GM21381 (cell line): ENCODE results near the gene PTPN11.

ENCODE experiments used
- ATAC-seq: cut with Tn5 transposase; IDR thresholded peaks from one replicate; pipeline ENCODE4 v1.9.1; 2021; ENCODE audit warnings: mild to moderate bottlenecking, moderate library complexity; ENCODE audit not compliant: unreplicated experiment

Gene PTPN11

GRCh38 chr12:112538740-112539139, 120.0 kb downstream of the PTPN11 start:
- no peak for ATAC-seq

GRCh38 chr12:112539221-112539620, 120.5 kb downstream of the PTPN11 start:
- ATAC-seq, result no peak

GRCh38 chr12:112540021-112540420, 121.3 kb downstream of the PTPN11 start:
- no peak for ATAC-seq

DNA sequence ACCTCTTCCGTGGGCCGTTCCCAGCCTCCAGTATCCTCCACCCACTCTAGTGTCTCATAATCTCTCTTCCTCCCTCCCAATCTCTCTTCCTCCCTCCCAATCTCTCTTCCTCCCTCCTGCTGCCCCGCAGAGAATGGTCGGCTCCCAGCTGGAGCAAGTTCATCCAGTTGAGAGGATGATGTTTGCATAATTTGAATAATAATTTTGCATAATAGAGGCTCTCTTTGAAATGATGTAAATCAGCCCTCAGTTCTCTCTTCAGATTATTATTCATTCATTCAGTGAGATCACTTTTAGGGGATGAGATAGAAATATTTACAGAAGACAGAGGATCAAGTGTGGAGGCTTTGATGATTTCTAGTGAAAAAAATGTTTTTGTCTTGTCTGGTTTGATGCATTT, 125.0 kb downstream of the PTPN11 start:
- no peak for ATAC-seq

DNA sequence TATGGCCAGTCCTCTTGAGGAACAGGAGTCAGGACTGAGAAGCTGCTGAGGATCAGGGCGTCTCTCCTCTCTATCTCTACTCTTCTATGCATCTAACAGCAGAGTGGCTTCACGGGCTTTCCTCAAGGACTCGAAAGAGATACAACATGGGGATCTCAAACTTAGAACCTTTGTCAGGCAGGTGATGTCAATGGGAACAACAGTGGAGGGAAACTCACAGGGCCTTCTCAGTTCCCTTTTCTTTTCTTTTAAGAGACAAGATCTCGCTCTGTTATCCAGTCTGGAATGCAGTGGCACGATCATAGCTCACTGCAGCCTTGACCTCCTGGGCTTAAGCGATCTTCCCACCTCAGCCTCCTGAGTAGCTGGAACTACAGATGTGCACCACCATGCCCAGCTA, 127.6 kb downstream of the PTPN11 start:
- no peak for ATAC-seq

- ATAC-seq, result no peak
These were observed 128.2 kb downstream of the PTPN11 start for GRCh38 chr12:112546996-112547395.

DNA sequence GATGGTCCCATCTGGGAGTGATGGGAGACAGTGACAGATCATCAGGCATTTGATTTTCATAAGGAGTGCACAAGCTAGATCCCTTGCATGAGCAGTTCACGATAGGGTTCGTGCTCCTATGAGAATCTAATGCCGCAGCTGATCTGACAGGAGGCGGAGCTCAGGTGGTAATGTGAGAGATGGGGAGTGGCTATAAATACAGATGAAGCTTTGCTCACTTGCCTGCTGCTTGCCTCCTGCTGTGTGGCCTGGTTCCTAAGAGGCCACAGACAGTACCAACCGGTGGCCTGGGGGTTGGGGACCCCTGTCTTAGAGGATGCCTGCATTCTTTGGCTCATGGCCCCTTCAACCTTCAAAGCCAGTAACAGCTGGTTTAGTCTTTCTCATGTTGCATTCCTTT, 130.3 kb downstream of the PTPN11 start:
- ATAC-seq, result no peak

DNA sequence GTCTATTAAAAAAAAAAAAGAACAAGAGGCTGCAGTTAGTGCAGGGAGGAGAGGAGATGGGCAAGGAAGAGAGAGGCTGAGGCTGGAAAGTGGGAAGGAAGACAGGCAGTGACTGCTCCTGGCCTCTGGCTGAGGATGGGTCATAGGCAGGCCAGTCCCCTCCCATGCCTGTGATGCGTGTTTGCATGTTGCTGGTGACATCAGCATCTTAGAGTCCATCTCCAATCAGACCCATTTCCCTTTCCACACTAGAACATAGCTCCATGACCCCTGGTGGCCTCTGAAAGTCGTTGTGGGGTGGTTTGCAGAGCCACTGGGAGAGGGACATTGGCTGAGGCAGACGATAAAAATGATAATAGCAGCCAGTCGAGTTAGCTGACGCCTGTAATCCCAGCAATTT, 132.9 kb downstream of the PTPN11 start:
- no peak for ATAC-seq

DNA sequence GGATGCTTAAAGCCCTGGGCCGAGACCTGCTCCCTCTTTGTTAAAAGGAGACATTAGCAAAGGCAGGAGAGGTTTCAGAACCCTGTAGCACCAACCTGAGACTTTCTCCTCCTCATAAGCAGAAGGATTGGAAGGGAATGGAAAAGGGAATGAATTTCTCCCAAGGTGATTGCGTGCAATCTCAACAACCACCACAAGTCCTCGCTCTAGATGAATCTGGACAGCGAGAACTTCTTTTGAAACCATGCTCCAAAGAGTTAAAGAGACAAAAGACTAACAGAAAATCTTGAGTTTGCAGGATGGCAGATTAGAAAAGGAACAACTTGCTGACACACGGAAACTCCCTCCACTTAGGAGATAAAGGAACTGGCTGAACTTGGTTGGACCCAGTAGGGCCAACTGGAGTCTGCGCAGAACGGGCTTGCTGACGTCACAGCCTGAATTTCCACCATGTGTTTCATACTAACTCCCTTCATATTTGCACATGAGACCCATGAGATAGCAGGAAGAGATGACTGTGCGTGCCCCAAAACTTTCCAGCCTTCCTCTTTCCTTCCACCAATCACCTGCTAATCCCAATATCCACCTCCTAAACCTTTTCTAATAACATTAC, 137.0 kb downstream of the PTPN11 start:
- ATAC-seq, result no peak

GRCh38 chr12:112557951-112558630, 139.3 kb downstream of the PTPN11 start:
- ATAC-seq, result no peak
